ENCODE results near the gene EFEMP1. TPM values are rescaled to one million over a fixed set of nuclear protein-coding genes. Genes with fewer than 3 reads are reported as not detected.

EFEMP1 gene
- total RNA-seq, 3 donors from 2014 or later (not counting 1 experiment from before 2014, with no cell fraction given) = not detected

- H3K27ac ChIP-seq (ENCODE audit: low read length) = no peak overlapping the region
- H3K9me3 ChIP-seq (ENCODE audit: control insufficient read depth, insufficient read depth, low read length) = no peaks in the 10 kb centered on the region
- H3K27ac Mint-ChIP-seq = no peak overlapping the region
- H3K36me3 Mint-ChIP-seq = no peaks in the 10 kb centered on the region
- TF ChIP-seq CTCF (IDR thresholded peaks at IDR 0.05) = no peak
- no peaks in the 10 kb centered on the region for H3K4me1 ChIP-seq (ENCODE audit: control insufficient read depth, insufficient read depth, low read length)
- no peaks in the 10 kb centered on the region for H3K36me3 ChIP-seq (ENCODE audit: control insufficient read depth, insufficient read depth, low read length)
- DNase-seq (no peak), ATAC-seq (no peak)
- intact Hi-C loops (cut with micrococcal nuclease) = no loop called here
- H3K4me3 ChIP-seq (ENCODE audit: low read length) = no peak overlapping the region
- no peaks in the 10 kb centered on the region for H3K27me3 ChIP-seq (ENCODE audit: control insufficient read depth, insufficient read depth, low read length)
- no peaks in the 10 kb centered on the region for H3K27me3 Mint-ChIP-seq (ENCODE audit: low read depth in 2 of 2)
- H3K9me3 Mint-ChIP-seq = peaks cover 4 to 5% of the 10 kb centered on the region in 2 donors
- WGBS (ENCODE audit: insufficient coverage) = 91% methylated on average over 6 of the region's 6 CpGs
- H3K4me1 Mint-ChIP-seq = no peaks in the 10 kb centered on the region
- no peak overlapping the region for H3K4me3 Mint-ChIP-seq
Measured at GRCh38 chr2:55864351-55865084, 59.1 kb downstream of the EFEMP1 start.

GRCh38 chr2:55862673-55863390, 60.8 kb downstream of the EFEMP1 start:
- no peak overlapping the region for H3K4me3 ChIP-seq (ENCODE audit: low read length)
- DNase-seq (no peak), ATAC-seq (no peak)
- no peaks in the 10 kb centered on the region for H3K36me3 ChIP-seq (ENCODE audit: control insufficient read depth, insufficient read depth, low read length)
- whole genome bisulfite sequencing (ENCODE audit: insufficient coverage) = 74% methylated on average over 1 of the region's 7 CpGs
- H3K27ac Mint-ChIP-seq = no peak overlapping the region
- H3K4me3 Mint-ChIP-seq = no peak overlapping the region
- H3K27me3 ChIP-seq (ENCODE audit: control insufficient read depth, insufficient read depth, low read length) = no peaks in the 10 kb centered on the region
- no peaks in the 10 kb centered on the region for H3K4me1 Mint-ChIP-seq
- intact Hi-C loops (cut with micrococcal nuclease) = no loop called here
- no peak overlapping the region for H3K27ac ChIP-seq (ENCODE audit: low read length)
- H3K27me3 Mint-ChIP-seq (ENCODE audit: low read depth in 2 of 2) = no peaks in the 10 kb centered on the region
- no peak for TF ChIP-seq CTCF (IDR thresholded peaks at IDR 0.05)
- no peaks in the 10 kb centered on the region for H3K9me3 ChIP-seq (ENCODE audit: control insufficient read depth, insufficient read depth, low read length)
- no peaks in the 10 kb centered on the region for H3K36me3 Mint-ChIP-seq
- no peaks in the 10 kb centered on the region for H3K4me1 ChIP-seq (ENCODE audit: control insufficient read depth, insufficient read depth, low read length)
- peaks cover 4 to 6% of the 10 kb centered on the region in 2 donors for H3K9me3 Mint-ChIP-seq

- Mint-ChIP-seq H3K27ac (no peak overlapping the region), H3K27me3 (ENCODE audit: low read depth in 2 of 2) (no peaks in the 10 kb centered on the region), H3K4me1 (no peaks in the 10 kb centered on the region), H3K4me3 (no peak overlapping the region), H3K36me3 (no peaks in the 10 kb centered on the region), H3K9me3 (peaks cover 2 to 3% of the 10 kb centered on the region in 2 donors)
- Histone ChIP-seq H3K4me1 (ENCODE audit: control insufficient read depth, insufficient read depth, low read length) (no peaks in the 10 kb centered on the region), H3K4me3 (ENCODE audit: low read length) (no peak overlapping the region), H3K36me3 (ENCODE audit: control insufficient read depth, insufficient read depth, low read length) (no peaks in the 10 kb centered on the region), H3K27me3 (ENCODE audit: control insufficient read depth, insufficient read depth, low read length) (no peaks in the 10 kb centered on the region), H3K9me3 (ENCODE audit: control insufficient read depth, insufficient read depth, low read length) (no peaks in the 10 kb centered on the region), H3K27ac (ENCODE audit: low read length) (no peak overlapping the region)
- intact Hi-C loops (cut with micrococcal nuclease) = no loop called here
- WGBS (ENCODE audit: insufficient coverage) = 94% methylated on average over 2 of the region's 3 CpGs
- TF ChIP-seq CTCF (IDR thresholded peaks at IDR 0.05) = no peak
- ATAC-seq (no peak), DNase-seq (no peak)
Measured at GRCh38 chr2:55862246-55862645, 61.3 kb downstream of the EFEMP1 start.
